Measurements from ENCODE around the gene KIF4A. TPM values are rescaled to one million over a fixed set of nuclear protein-coding genes. Genes with fewer than 3 reads are reported as not detected.

Gene KIF4A
- total and polyA plus RNA-seq, 10 of the 15 experiments (the other 5 are each of a cell fraction or from before 2014, with no cell fraction given) = 10.8 to 28.8 (median 22.5) TPM

GRCh38 chrX:70466968-70467367 lies 177.1 kb downstream of the KIF4A start:
- Histone ChIP-seq H3K4me1 (ENCODE audit: control insufficient read depth, insufficient read depth, low read length) (no peaks in the 10 kb centered on the region), H2AFZ (ENCODE audit: control insufficient read depth, low read depth, low read length) (no peak overlapping the region), H3K4me3 (no peak overlapping the region), H3K27me3 (replicated peaks in 1 of 2; ENCODE audit: control insufficient read depth in 2 of 2, insufficient read depth in 2 of 2, low read length in 1 of 2) (no peaks in the 10 kb centered on the region), H3K27ac (ENCODE audit: control insufficient read depth, insufficient read depth) (no peak overlapping the region), H3K79me2 (ENCODE audit: control insufficient read depth, insufficient read depth, low read length) (no peaks in the 10 kb centered on the region), H3K4me2 (ENCODE audit: control insufficient read depth, insufficient read depth) (no peak overlapping the region), H3K9me3 (replicated peaks; ENCODE audit: control insufficient read depth, insufficient read depth, low read length) (no peaks in the 10 kb centered on the region), H4K20me1 (ENCODE audit: control insufficient read depth, insufficient read depth) (no peaks in the 10 kb centered on the region), H3K36me3 (ENCODE audit: control insufficient read depth in 2 of 2, insufficient read depth in 2 of 2, low read length in 1 of 2) (no peaks in the 10 kb centered on the region), H3K9ac (ENCODE audit: control insufficient read depth, insufficient read depth, low read length) (no peak overlapping the region)
- BruUV-seq (replicated peaks) = no TSS peak
- no peak for ATAC-seq
- ChIA-PET RAD21 (ENCODE audit: unreplicated experiment) (no interaction called here), SMC1A (ENCODE audit: uncharacterized antibody, unreplicated experiment) (no interaction called here), POLR2A (no interaction called here), CTCF (no interaction called here)
- DNase-seq (ENCODE audit: low read depth, low spot score) = no peak
- TF ChIP-seq RFX5 (IDR thresholded peaks at IDR 0.05; ENCODE audit: low read depth, low read length) = no peak
- TF ChIP-seq, protein P1, sequence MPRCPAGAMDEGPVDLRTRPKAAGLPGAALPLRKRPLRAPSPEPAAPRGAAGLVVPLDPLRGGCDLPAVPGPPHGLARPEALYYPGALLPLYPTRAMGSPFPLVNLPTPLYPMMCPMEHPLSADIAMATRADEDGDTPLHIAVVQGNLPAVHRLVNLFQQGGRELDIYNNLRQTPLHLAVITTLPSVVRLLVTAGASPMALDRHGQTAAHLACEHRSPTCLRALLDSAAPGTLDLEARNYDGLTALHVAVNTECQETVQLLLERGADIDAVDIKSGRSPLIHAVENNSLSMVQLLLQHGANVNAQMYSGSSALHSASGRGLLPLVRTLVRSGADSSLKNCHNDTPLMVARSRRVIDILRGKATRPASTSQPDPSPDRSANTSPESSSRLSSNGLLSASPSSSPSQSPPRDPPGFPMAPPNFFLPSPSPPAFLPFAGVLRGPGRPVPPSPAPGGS (IDR thresholded peaks at IDR 0.05; ENCODE audit: borderline replicate concordance, insufficient read depth, low read depth, low read length, poor library complexity, severe bottlenecking) = no peak
- no peak for TF ChIP-seq ESRRA (IDR thresholded peaks at IDR 0.05; ENCODE audit: low read length)
- no peak for TF ChIP-seq CREB1 (IDR thresholded peaks at IDR 0.05; ENCODE audit: low read depth)
- TF ChIP-seq, protein P2, sequence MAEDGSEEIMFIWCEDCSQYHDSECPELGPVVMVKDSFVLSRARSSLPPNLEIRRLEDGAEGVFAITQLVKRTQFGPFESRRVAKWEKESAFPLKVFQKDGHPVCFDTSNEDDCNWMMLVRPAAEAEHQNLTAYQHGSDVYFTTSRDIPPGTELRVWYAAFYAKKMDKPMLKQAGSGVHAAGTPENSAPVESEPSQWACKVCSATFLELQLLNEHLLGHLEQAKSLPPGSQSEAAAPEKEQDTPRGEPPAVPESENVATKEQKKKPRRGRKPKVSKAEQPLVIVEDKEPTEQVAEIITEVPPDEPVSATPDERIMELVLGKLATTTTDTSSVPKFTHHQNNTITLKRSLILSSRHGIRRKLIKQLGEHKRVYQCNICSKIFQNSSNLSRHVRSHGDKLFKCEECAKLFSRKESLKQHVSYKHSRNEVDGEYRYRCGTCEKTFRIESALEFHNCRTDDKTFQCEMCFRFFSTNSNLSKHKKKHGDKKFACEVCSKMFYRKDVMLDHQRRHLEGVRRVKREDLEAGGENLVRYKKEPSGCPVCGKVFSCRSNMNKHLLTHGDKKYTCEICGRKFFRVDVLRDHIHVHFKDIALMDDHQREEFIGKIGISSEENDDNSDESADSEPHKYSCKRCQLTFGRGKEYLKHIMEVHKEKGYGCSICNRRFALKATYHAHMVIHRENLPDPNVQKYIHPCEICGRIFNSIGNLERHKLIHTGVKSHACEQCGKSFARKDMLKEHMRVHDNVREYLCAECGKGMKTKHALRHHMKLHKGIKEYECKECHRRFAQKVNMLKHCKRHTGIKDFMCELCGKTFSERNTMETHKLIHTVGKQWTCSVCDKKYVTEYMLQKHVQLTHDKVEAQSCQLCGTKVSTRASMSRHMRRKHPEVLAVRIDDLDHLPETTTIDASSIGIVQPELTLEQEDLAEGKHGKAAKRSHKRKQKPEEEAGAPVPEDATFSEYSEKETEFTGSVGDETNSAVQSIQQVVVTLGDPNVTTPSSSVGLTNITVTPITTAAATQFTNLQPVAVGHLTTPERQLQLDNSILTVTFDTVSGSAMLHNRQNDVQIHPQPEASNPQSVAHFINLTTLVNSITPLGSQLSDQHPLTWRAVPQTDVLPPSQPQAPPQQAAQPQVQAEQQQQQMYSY (CRISPR knock-in tag; IDR thresholded peaks at IDR 0.05) = no peak
- TF ChIP-seq MYC (IDR thresholded peaks at IDR 0.05; ENCODE audit: insufficient read depth, insufficient read length, insufficient replicate concordance, low read length, severe bottlenecking) = no peak
- TF ChIP-seq ZNF24 (IDR thresholded peaks at IDR 0.05) = no peak
- TF ChIP-seq, protein P3, sequence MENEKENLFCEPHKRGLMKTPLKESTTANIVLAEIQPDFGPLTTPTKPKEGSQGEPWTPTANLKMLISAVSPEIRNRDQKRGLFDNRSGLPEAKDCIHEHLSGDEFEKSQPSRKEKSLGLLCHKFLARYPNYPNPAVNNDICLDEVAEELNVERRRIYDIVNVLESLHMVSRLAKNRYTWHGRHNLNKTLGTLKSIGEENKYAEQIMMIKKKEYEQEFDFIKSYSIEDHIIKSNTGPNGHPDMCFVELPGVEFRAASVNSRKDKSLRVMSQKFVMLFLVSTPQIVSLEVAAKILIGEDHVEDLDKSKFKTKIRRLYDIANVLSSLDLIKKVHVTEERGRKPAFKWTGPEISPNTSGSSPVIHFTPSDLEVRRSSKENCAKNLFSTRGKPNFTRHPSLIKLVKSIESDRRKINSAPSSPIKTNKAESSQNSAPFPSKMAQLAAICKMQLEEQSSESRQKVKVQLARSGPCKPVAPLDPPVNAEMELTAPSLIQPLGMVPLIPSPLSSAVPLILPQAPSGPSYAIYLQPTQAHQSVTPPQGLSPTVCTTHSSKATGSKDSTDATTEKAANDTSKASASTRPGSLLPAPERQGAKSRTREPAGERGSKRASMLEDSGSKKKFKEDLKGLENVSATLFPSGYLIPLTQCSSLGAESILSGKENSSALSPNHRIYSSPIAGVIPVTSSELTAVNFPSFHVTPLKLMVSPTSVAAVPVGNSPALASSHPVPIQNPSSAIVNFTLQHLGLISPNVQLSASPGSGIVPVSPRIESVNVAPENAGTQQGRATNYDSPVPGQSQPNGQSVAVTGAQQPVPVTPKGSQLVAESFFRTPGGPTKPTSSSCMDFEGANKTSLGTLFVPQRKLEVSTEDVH (IDR thresholded peaks at IDR 0.05; ENCODE audit: low read depth, partially characterized antibody) = no peak
- no peak for TF ChIP-seq POLR2AphosphoS5 (IDR thresholded peaks at IDR 0.05; ENCODE audit: low read length)
- no peak for TF ChIP-seq SUPT20H (IDR thresholded peaks at IDR 0.05; ENCODE audit: borderline replicate concordance, control insufficient read depth, low read depth, low read length)
- no peak for TF ChIP-seq NBN (IDR thresholded peaks at IDR 0.05)
- in situ Hi-C loops (cut with MboI) (no loop called here), intact Hi-C loops (cut with micrococcal nuclease; ENCODE audit: unreplicated experiment) (no loop called here)
- no peak for FAIRE-seq

Data from GM12878 (cell line).